Peyer's patch (tissue), 4 donors: ENCODE data around the gene SLC38A5.

Source experiments
- POLR2A ChIP-seq, 2 donors: fragments of 450-650 bp; IDR thresholded peaks; one replicate each; pipeline ENCODE4 v1.5.1; 2017; ENCODE audit warnings: antibody characterized with exemption in 2 of 2, mild to moderate bottlenecking in 2 of 2, moderate library complexity in 2 of 2
- TF ChIP-seq, protein P1 (sequence below), 6 experiments: fragments of 450-650 bp in 4 of 6; fragments of 200-600 bp in 2 of 6; sonication (generic) in 1 of 6; IDR thresholded peaks; one replicate each; pipeline ENCODE4 v1.5.1; 2017 to 2019; ENCODE audit warnings: antibody characterized with exemption in 6 of 6, mild to moderate bottlenecking in 3 of 6, moderate library complexity in 1 of 6

DNA sequence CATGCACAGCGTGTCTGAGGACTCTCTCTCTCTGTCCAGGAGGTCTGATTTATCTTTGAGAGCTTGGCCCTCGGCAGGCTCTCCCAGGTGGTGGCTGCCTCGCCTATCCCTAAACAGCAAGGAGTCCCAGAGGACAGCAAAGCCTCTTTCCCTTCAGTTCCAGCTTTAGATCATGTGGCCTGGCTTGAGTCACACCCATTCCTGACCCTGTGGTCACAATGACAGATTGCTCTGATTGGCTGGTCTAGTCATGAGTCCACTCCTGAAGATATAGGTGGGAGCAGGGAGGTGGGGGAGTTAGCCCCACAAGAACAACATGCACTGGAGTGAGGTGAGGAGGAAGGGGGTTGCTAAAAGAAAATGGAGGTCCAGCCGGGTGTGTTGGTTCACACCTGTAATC lies 26.6 kb upstream of the SLC38A5 start:
- TF ChIP-seq, protein P1, sequence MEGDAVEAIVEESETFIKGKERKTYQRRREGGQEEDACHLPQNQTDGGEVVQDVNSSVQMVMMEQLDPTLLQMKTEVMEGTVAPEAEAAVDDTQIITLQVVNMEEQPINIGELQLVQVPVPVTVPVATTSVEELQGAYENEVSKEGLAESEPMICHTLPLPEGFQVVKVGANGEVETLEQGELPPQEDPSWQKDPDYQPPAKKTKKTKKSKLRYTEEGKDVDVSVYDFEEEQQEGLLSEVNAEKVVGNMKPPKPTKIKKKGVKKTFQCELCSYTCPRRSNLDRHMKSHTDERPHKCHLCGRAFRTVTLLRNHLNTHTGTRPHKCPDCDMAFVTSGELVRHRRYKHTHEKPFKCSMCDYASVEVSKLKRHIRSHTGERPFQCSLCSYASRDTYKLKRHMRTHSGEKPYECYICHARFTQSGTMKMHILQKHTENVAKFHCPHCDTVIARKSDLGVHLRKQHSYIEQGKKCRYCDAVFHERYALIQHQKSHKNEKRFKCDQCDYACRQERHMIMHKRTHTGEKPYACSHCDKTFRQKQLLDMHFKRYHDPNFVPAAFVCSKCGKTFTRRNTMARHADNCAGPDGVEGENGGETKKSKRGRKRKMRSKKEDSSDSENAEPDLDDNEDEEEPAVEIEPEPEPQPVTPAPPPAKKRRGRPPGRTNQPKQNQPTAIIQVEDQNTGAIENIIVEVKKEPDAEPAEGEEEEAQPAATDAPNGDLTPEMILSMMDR (IDR thresholded peaks at IDR 0.05): no peak
- no peak for TF ChIP-seq POLR2A (IDR thresholded peaks at IDR 0.05)
